Erythroblast (primary cell): ENCODE results near the gene ZMYM2.

Experiments used
- GATA1 ChIP-seq: IDR thresholded peaks from 2 replicates; pipeline ENCODE4 v1.6.1; 2011; ENCODE audit warnings: low read depth, mild to moderate bottlenecking, control low read depth, low read length, moderate library complexity
- POLR2A ChIP-seq: IDR thresholded peaks from 2 replicates; pipeline ENCODE4 v1.6.1; 2011; ENCODE audit warnings: mild to moderate bottlenecking, low read length

DNA sequence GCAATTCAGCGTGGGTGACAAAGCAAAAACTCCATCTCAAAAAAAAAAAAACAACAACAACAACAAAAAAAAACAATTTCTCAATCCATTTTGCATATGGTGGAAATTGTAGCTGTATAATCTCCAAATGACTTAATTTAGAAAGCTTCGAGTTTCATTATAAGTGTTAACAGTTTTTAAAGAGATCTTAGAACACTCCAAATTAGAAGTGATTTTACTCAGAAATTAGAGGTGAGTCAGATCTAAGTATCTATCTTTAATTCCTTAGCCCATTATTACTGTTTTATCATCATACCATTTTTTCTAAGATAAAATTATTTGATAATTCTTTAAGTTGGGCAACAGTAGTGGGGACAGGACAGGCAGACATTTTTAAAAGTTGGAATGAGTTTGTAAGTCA is 60.5 kb downstream of the ZMYM2 start:
- no peak for TF ChIP-seq POLR2A
- no peak for TF ChIP-seq GATA1
